Glomerular visceral epithelial cell (primary cell): ENCODE data around the gene RSU1.

Experiments
- DNase-seq: peaks from one replicate; pipeline ENCODE4 v3.0.0-alpha.2; 2016; ENCODE audit errors: extremely low spot score

RSU1 gene

DNA sequence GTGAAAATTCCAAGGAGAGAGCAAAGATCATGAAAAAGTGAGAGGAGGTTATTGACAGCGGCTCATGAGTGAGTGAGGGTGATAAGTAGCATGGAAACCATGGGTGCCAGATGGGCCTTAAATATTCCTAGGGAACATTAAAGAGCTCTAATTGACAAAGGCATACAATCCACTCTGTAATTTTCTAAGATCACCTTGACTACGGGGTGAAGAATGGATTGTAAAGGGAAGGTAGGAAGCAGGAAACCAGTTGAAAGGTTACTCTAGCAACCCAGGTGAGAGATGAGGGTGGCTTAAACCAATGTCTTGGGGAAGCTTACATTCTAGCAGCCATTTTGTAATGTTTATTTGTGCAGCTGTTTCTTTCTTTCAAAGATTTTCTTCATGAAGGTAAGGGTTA lies 75.7 kb downstream of the RSU1 start:
- no peak for DNase-seq

DNA sequence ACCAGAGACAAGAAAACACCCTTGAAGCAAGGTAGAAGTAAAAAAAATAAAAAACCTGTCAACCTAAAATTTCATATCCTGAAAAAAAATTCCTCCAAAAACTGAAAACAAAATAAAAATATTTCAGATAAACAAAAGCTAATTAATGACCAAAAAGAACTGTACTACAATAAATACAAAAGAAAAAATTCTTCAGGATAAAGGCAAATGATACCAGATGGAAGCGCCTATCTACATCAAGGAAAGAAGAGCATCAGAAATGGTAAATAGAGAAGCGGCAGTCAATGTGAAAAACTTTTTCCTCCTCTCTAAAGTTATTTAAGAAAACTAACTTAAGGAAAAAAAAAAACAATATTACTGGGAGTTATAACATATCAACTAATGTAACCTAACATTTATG lies 79.8 kb downstream of the RSU1 start:
- DNase-seq: no peak

DNA sequence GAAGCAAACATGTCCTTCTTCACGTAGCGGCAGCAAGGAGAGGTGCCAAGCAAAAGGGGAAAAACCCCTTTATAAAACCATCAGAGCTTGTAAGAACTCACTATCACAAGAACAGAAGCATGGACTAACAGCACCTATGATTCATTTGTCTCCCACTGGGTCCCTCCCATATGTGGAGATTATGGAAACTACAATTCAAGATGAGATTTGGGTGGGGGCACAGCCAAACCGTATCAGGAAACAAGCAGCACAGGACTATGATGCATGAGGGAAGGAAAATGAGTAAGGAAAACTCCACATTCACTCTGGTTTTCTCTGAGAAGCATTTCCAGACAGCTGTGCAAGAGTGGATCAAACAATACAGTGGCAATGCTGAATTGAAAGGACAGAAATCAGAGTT lies 81.6 kb downstream of the RSU1 start:
- no peak for DNase-seq

DNA sequence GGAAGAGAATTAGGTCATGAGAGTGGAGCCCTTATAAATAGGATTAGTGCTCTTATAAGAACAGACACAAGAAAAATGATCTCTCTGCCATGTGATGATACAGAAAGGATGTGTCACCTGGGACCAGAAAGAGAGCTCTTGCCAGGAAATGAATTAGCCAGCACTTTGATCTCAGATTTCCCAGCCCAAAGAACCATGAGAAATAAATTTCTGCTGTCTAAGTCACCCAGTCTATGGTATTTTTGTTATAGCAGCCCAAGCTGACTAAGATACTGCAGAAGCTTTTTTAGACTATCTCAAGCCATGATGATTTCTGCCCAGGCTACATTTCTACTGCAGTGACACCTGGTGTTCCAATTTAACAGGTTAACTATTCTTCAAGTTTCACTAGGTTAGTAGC lies 84.8 kb downstream of the RSU1 start:
- no peak for DNase-seq

DNA sequence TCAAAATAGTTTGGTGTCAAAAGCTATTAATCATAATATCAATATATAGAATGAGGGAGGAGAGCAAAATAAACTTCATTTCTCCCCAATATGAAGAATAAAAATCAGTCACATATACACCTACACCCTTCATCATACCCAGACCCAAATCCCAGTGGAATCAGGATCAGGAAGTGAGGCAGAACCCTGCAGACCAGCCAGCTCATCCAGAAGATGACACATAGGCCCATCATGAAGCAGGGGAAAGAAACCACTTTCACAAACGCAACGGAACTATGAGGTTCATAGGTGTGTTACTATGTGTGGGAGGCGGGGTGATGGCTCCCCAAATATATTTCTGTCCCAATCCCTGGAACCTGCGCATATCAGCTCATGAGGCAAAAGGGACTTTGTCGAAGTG lies 89.0 kb downstream of the RSU1 start:
- no peak for DNase-seq

DNA sequence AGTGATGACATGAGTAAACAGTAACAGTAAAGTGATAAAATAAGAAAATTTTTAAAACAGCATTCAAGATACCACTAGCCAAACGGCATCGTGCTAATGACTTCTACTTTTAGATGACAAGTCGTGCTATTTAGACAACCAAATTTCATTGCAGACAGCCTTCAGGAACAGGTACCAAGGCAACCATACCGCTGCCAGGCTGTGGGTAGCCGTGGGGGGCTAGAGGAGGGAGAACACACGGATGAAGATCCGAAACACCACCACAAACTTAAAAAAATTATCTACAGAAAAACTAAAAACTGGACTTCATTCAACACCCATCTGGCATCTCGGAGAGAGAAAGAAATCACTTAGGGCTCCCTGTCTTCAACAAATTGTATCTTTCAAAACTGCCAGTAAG lies 89.6 kb downstream of the RSU1 start:
- DNase-seq: no peak

DNA sequence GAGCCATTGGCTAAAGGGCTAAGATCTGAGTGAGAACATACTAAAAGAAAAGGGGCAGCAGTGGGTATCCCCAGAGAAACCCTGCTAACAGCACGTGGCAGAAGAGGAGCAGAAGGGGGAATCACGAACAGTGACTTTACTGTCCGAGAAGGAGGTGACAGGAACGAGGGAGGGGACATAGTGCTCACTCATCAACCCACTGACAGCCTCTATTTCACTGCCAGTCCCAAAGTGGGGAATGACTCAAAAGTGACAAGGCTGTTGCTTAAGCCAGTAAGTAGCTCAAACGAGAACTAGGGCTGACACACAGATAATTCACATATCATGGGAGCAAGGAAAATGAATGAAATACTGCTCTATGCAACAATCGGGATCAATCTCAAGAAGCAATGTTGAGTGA lies 92.7 kb downstream of the RSU1 start:
- DNase-seq: no peak

DNA sequence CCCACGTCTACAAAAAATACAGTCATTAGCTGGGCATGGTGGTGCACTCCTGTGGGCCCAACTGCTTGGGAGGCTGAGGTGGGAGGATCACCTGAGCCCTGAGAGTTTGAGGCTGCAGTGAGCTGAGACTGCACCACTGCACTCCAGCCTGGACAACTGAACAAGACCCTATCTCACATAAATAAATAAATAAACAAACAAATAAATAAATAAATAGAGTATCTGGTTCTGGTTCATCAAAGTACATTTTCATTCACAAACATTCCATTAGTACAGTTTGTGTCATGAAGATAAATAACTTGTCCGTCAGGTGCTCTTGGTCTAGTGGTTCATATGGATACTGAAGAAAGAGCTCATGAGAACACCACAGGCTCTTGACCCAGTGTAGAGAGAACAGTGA lies 96.4 kb downstream of the RSU1 start:
- no peak for DNase-seq

DNA sequence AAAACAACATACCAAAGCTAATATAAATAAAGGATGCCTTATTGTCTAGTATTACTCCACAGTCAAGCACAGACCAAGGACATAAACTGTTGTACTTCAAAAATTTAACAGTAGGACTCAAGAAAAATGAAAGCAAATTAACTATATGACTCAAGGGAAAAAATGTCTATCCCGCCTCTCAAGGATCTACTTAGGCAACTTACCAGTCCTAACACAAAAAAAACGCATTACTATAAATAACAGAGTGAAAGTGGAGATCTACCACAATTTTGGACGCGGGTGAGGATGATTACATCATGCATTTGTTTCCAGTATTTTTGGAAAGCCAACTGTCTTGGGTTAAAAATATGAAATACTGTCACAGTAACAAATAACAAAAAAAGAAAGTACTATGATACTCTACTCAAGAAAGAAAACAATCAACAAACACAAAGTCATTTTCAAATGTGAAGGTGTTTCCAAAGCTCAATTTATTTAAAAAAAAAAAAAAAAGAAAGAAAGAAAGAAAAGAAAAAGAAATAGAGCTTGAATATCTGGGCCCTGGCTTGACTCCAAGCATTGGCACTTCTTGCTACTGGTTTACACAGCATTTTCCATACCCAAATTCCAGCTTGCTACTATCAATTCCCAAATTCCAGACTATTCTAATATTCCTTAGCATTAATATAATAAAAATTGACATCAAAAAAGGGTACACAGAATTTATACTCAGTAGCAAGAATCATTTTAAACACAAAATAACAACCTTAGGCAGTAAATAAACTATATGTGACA lies 99.4 kb downstream of the RSU1 start:
- DNase-seq: no peak

DNA sequence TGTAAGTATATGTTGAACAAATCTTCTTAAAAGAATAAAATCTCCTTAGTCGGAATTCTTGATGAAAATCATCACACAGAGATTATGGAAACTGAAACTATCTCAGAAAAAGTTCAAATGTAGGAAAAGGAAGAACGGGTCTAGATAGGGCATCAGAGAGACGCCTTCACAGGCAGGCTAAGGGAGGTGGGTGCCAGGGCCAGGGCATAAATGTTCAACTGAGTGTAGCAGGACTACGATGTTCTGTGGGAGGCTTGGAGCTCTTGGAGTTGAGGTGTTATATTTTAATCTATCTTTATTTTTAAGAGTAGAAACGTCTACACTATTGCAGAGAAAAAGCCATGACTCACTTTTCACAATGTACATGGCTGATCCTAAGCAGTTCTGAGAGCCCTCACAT lies 101.2 kb downstream of the RSU1 start:
- no peak for DNase-seq

DNA sequence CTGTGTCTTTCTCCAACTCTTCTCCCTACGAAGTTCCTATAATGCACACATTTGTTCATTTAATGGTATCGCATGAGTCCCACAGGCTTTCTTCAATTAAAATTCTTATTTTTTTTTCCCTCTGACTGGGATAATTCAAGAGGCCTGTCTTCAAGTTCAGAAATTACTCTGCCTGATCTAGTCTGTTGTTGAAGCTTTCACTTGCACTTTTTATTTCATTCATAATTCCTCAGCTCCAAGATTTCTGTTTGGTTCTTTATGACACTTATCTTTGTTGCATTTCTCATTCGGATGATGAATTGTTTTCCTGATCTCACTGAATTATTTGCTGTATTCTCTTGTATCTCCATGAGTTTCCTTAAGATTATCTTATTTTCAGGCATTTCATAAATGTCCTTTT lies 103.9 kb downstream of the RSU1 start:
- DNase-seq: no peak

DNA sequence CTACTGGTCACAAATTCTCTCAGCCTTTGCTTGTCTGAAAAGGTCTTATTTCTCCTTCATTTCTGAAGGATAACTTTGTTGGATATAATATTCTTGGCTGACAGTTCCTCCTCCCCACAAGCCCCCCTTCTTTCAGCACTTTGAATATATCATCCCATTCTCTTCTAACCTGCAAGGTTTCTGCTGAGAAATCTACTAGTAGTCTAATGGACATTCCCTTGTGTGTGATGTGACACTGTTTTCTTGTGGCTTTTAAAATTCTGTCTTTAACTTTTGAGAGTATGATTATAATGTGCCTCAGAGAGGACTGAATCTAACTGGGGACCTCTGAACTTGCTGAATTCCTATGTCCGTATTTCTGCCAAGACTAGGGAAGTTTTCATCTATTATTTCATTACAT lies 104.3 kb downstream of the RSU1 start:
- no peak for DNase-seq

DNA sequence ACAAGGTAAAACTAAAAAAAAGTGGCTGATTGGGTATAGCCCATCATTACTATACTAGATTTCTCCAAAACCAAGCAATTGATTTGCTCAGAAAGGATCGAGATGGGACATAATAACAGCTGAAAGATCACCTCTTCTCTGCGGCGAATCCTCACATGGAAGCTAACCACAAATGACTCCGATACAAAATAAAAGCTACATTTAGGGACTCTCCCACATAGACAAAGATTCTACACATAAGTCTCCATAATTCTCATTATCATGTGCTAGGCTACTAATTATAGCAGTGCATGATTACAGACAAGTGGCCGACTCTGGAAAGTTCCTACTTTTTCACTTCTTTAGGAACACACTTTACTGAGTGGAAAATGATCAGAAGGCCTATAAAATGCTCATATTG lies 116.9 kb downstream of the RSU1 start:
- DNase-seq: no peak

DNA sequence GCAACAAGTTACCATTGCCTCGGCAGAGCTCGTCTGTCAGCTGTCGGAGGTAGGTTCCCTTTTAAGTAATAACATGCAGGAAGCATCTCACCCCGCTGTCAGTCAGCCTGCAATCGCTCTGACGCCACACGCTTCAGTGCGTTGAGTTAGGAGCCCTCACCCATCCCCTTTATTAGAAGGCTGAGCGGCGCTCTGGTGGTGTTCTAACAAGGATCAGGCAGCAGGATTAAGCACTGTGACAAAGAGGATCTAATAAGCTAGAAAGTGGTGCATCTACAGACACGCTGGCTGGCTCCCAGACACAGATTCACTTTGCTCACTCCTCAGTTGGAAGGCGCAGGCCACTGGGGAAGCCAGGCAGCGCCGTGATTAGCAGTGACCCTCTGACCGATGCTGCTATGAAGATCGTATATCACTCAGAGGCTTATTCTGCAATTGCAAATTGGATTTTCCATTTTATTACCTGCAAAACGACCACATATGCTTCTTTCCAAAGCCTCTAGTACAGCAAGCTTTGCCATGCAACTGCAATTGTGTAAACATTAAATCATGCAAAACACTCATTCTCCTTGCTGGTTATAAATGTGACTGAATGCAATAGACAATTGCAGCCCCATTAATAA lies 117.7 kb downstream of the RSU1 start:
- no peak for DNase-seq

DNA sequence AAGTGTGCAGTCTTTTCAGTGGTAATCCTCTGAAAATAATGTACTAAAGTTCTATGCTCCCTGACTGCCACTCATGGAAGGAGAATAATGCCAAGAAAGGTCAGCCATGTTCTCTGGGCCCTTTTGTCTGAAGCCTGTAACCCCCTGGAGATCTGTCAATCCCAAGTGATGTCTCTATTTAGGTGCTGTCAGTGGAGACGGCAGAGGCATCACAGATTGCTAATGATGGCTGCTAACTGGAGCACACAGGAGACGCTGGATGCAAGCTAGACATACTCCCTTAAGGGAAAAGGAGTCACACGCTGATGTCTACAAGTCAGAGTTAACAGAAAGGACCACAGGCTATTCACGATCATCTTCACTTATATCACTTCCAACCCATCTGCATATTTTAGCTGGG lies 118.8 kb downstream of the RSU1 start:
- DNase-seq: no peak

DNA sequence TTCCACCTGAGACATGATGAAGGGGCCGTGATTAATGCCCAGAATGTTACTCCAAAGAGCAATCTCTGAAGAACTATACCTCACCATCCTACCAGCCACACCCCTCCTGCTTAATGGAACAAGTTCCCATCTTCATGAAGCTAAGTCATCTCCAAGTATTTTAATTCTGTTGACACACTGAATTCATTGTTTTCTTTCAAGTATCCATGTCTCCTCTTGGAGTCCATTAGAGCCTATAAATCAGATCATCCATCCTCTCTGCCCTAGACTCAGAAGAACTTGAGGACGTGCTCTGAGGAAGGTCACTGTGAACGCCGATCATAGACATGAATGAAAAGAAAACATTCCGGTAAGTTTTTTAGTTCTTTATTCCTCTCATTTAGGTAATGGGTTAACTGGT lies 126.8 kb downstream of the RSU1 start:
- no peak for DNase-seq

DNA sequence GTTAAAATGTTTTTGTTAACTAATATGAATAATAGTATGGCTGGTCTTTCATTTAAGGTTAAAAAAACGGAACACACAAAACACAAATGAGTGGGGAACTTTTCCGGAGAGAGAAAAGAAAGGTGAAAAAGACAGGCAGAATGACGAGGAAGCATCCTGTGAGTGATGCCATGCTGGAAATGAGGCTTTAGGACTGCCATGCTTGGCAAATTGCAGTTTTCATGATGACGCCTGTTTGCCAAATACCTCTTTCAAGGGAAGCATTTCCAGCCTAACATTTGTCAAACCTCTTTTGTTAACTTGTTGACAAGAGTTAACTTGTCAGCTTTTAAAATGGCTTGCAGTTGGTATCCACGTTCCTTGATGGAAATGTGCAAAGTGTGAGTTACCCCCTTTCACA lies 127.5 kb downstream of the RSU1 start:
- no peak for DNase-seq

DNA sequence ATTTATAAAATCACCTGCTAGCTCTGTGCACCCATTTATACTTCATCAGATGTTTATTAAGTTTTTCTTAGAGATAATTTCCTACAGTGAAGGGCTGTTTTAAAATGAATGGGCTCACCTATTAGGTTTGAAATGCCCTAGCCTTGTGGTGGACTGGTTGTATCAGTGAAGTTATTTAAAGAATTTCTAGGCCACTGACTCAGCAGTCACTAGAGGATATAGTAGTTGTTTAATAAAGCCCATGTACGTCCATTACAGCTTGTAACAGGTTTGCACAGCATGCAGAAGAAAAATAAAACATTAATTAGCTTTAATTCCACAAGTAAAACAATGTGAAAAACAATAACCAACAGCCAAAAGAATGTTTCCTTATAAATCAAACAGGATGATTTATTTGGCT lies 128.0 kb downstream of the RSU1 start:
- DNase-seq: no peak

DNA sequence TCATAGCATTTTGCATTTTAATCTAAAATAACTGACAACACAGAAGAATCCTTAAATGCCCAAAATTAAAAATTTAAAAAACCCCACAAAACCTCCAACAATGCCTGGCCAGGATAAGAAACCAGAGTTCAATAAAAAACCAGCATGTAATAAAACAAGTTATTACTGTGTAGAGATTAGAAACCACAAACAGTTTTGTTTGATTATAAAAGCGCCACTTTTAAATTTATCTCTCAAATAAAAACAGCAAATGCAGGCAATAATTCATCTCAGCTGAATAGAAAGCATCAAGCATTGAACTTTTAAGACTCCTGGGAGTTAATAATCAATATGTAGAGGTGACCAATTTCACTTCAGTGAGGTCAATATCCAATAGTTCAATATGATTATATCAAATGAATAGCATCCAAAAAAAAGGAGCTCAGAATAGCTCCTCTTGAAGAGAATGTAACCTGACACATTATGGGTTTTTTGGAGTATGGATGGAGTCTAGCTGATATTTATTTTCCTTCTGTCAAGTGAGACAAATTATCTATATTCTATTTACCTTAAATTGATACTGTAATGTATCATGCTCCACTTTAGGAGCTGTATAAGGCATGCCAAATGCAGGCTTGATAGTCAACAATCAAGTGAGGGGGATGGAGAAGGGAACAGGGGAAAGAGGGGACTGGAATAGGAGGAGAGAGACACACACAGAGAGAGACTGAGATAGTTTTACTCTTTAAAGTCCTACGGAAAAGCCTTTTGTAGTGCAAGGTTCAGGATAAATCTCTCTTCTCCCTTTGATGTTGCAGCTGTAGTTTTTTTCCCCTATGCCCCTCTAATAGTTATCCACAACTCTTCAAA lies 130.9 kb downstream of the RSU1 start:
- DNase-seq: no peak

DNA sequence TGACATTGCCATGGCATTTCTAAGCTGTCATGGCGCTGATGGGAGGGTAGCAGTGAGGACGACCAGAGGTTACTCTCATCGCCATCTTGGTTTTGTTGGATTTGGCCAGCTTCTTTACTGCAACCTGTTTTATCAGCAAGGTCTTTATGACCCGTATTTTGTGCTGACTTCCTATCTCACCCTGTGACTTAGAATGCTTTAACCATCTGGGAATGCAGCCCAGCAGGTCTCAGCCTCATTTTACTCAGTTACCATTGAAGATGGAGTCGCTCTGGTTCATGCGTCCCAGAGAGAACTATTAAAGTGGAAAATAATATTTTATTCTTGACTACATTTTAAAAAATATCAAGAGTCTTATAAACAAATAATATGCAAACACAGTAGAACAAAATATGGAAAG lies 131.7 kb downstream of the RSU1 start:
- no peak for DNase-seq

DNA sequence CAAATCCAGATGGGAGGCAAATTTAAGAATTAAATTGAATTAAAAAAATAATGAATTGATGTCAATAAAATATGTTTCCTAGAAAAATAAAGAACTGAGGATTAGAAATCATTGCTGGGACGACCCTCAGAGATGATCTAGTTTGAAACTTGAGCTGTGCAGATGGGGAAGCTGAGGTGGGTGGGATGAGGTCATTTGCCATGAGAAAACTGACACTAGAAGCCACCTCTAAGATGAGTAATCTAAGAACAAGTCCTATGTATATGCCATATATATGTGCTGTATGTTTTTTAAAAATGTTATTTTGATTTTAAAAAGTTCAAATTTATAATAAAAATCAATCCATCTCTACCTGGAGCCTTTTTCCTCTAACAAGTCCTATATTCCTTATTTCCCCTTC lies 135.7 kb downstream of the RSU1 start:
- no peak for DNase-seq

DNA sequence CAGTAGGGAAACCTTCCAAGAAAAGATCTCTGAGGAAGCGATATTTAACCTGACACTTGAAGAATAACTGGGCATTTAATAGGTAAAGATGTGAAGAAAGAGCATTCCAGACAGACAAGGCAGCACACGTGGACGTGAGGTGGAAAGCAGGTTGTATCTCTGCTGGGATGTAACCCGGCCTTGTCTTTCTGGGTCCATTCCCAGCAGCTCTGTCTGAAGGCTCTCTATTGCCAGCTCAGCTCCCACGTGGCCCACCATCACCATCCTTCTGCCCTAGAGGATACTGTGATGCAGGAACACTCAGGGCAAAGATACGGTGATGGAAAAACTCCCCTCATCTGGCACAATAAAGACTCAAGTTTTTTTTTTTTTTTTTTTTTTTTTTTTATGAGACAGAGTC lies 137.7 kb downstream of the RSU1 start:
- no peak for DNase-seq

DNA sequence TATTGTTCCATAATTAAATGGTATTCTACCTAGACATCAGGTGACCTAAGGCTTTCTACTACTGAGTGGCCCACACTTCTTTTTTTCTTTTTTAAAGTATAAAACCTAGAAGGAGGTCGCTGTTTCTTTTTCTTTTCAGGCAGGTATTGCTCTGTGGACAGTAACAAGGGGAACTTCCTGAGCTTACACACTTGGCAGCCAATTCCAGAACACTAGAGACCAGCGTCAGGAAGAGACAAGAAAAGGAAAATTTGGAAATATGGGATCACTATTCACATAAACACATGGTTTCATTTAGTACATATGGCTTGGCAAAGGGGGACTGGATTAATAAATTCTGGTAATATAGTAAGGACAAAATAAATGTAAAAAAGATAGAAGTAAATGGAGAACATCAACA lies 141.9 kb downstream of the RSU1 start:
- DNase-seq: no peak
